H9 (cell line): ENCODE results near the gene GLRA1. TPM values are rescaled to one million over a fixed set of nuclear protein-coding genes. Genes with fewer than 3 reads are reported as not detected.

Experiments
- DNase-seq: peaks from one replicate; pipeline ENCODE4 v3.0.0-alpha.2; 2017
- H2AFZ ChIP-seq: one replicate; pipeline ENCODE4 v1.6.1; 2013; ENCODE audit warnings: mild to moderate bottlenecking, low read length, control low read depth, moderate library complexity
- H2AK5ac ChIP-seq: 2 replicates; pipeline ENCODE4 v1.6.1; 2013; ENCODE audit warnings: low read length, control low read depth, mixed read lengths; ENCODE audit not compliant: insufficient read length
- H2BK120ac ChIP-seq: one replicate; pipeline ENCODE4 v1.6.1; 2013; ENCODE audit warnings: low read depth, mild to moderate bottlenecking, low read length, control low read depth, inconsistent platforms; ENCODE audit not compliant: poor library complexity, severe bottlenecking
- H2BK12ac ChIP-seq: 2 replicates; pipeline ENCODE4 v1.6.1; 2013; ENCODE audit warnings: low read length, control low read depth, mixed read lengths, low read depth; ENCODE audit not compliant: insufficient read length
- H2BK15ac ChIP-seq: 2 replicates; pipeline ENCODE4 v1.6.1; 2013; ENCODE audit warnings: low read depth, low read length, control low read depth
- H2BK20ac ChIP-seq: one replicate; pipeline ENCODE4 v1.6.1; 2013; ENCODE audit warnings: low read depth, mild to moderate bottlenecking, low read length, control low read depth, inconsistent platforms; ENCODE audit not compliant: poor library complexity, severe bottlenecking
- H2BK5ac ChIP-seq: 2 replicates; pipeline ENCODE4 v1.6.1; 2013; ENCODE audit warnings: low read length, control low read depth, mixed read lengths; ENCODE audit not compliant: insufficient read length
- H3K14ac ChIP-seq: 2 replicates; pipeline ENCODE4 v1.6.1; 2013; ENCODE audit warnings: low read length, control low read depth; ENCODE audit not compliant: insufficient read depth
- H3K18ac ChIP-seq: 2 replicates; pipeline ENCODE4 v1.6.1; 2013; ENCODE audit warnings: low read depth, mild to moderate bottlenecking, mixed read lengths, low read length, control low read depth; ENCODE audit not compliant: insufficient read length
- H3K23ac ChIP-seq: 2 replicates; pipeline ENCODE4 v1.6.1; 2013; ENCODE audit warnings: low read length, control low read depth, mixed read lengths, low read depth; ENCODE audit not compliant: insufficient read length
- H3K23me2 ChIP-seq: 2 replicates; pipeline ENCODE4 v1.6.1; 2013; ENCODE audit warnings: low read depth, mild to moderate bottlenecking, mixed read lengths, low read length, control low read depth; ENCODE audit not compliant: insufficient read length, poor library complexity, severe bottlenecking
- H3K27ac ChIP-seq: 2 replicates; pipeline ENCODE4 v1.5.1; 2013; ENCODE audit warnings: low read length, control low read depth, mixed read lengths, low read depth; ENCODE audit not compliant: insufficient read length
- H3K27me3 ChIP-seq: 2 replicates; pipeline ENCODE4 v1.6.1; 2013; ENCODE audit warnings: low read length, control low read depth, inconsistent platforms; ENCODE audit not compliant: insufficient read depth
- H3K4ac ChIP-seq: 2 replicates; pipeline ENCODE4 v1.6.1; 2013; ENCODE audit warnings: low read depth, mild to moderate bottlenecking, control low read depth, inconsistent platforms, low read length, moderate library complexity
- H3K4me1 ChIP-seq: 2 replicates; pipeline ENCODE4 v1.6.1; 2013; ENCODE audit warnings: low read length, control low read depth, inconsistent platforms; ENCODE audit not compliant: insufficient read depth
- H3K4me2 ChIP-seq: 2 replicates; pipeline ENCODE4 v1.6.1; 2013; ENCODE audit warnings: low read length, control low read depth, mixed read lengths; ENCODE audit not compliant: insufficient read length, insufficient read depth
- H3K56ac ChIP-seq: 2 replicates; pipeline ENCODE4 v1.6.1; 2013; ENCODE audit warnings: low read depth, mild to moderate bottlenecking, mixed read lengths, low read length, control low read depth; ENCODE audit not compliant: insufficient read length
- H3K79me1 ChIP-seq: 2 replicates; pipeline ENCODE4 v1.6.1; 2013; ENCODE audit warnings: low read depth, mild to moderate bottlenecking, moderate library complexity, low read length, control low read depth, inconsistent platforms; ENCODE audit not compliant: insufficient read depth, poor library complexity, severe bottlenecking
- H3K79me2 ChIP-seq: 2 replicates; pipeline ENCODE4 v1.6.1; 2013; ENCODE audit warnings: low read length, control low read depth, inconsistent platforms; ENCODE audit not compliant: insufficient read depth
- H3K9ac ChIP-seq: 2 replicates; pipeline ENCODE4 v1.6.1; 2013; ENCODE audit warnings: low read length, control low read depth, mixed read lengths; ENCODE audit not compliant: insufficient read length; ENCODE audit errors: extremely low read depth
- H3K9me3 ChIP-seq: one replicate; pipeline ENCODE4 v1.6.1; 2013; ENCODE audit warnings: low read depth, low read length, inconsistent platforms; ENCODE audit not compliant: control insufficient read depth
- H3T11ph ChIP-seq: one replicate; pipeline ENCODE4 v1.6.1; 2013; ENCODE audit warnings: mild to moderate bottlenecking, low read length, control low read depth, inconsistent platforms
- H4K20me1 ChIP-seq: one replicate; pipeline ENCODE4 v1.6.1; 2013; ENCODE audit not compliant: control insufficient read depth, insufficient read length, insufficient read depth
- H4K5ac ChIP-seq: 2 replicates; pipeline ENCODE4 v1.6.1; 2013; ENCODE audit warnings: low read depth, mild to moderate bottlenecking, mixed read lengths, low read length, control low read depth; ENCODE audit not compliant: insufficient read length
- H4K8ac ChIP-seq: replicated peaks from 2 replicates; pipeline ENCODE4 v1.6.1; 2013; ENCODE audit warnings: low read length, control low read depth, mixed read lengths, low read depth; ENCODE audit not compliant: insufficient read length
- H4K91ac ChIP-seq: 2 replicates; pipeline ENCODE4 v1.6.1; 2013; ENCODE audit warnings: low read depth, mild to moderate bottlenecking, moderate library complexity, mixed read lengths, low read length, control low read depth; ENCODE audit not compliant: insufficient read length
- H3K27ac Mint-ChIP-seq, 3 experiments: 2 replicates in 2 of 3; 3 replicates in 1 of 3; pipeline ENCODE4 v1.8.0; 2020 to 2021; ENCODE audit warnings: mixed read lengths in 3 of 3, mild to moderate bottlenecking in 1 of 3, moderate library complexity in 1 of 3
- H3K27me3 Mint-ChIP-seq: 2 replicates; pipeline ENCODE4 v1.8.0; 2021; ENCODE audit warnings: low read depth, mild to moderate bottlenecking, moderate library complexity, mixed read lengths
- H3K36me3 Mint-ChIP-seq, 3 experiments: 2 replicates in 2 of 3; 3 replicates in 1 of 3; pipeline ENCODE4 v1.8.0; 2020 to 2021; ENCODE audit warnings: low read depth in 3 of 3, mixed read lengths in 3 of 3; ENCODE audit not compliant: insufficient read depth in 1 of 3
- H3K4me1 Mint-ChIP-seq, 2 experiments: 2 replicates each; pipeline ENCODE4 v1.8.0; 2020; ENCODE audit warnings: mixed read lengths in 2 of 2
- H3K4me3 Mint-ChIP-seq, 2 experiments: 2 replicates in 1 of 2; 3 replicates in 1 of 2; pipeline ENCODE4 v1.8.0; 2020 to 2021; ENCODE audit warnings: mild to moderate bottlenecking in 2 of 2, mixed read lengths in 2 of 2, moderate library complexity in 1 of 2
- H3K9me3 Mint-ChIP-seq, 2 experiments: 2 replicates in 1 of 2; 3 replicates in 1 of 2; pipeline ENCODE4 v1.8.0; 2020; ENCODE audit warnings: mild to moderate bottlenecking in 2 of 2, mixed read lengths in 2 of 2, moderate library complexity in 1 of 2
- WGBS: extraction: QIAGEN DNeasy Blood & Tissue Kit; methylation state at CpG from one replicate; pipeline ENCODE4 v1.1.7; 2013; ENCODE audit warnings: missing lambda C conversion rate, low lambda C conversion rate, mixed read lengths; ENCODE audit not compliant: insufficient read length; ENCODE audit errors: extremely low coverage; 5-methylcytosine and 5-hydroxymethylcytosine counted together
- total RNA-seq: library from RNA; stranded (reverse); gene quantifications from 2 replicates; pipeline ENCODE4 v1.2.1, GENCODE V29; 2021
- TF ChIP-seq, protein P1 (sequence below): fragments of 200-600 bp; sonication (generic); conservative IDR thresholded peaks from 3 replicates; pipeline ENCODE4 v1.8.0; 2021; ENCODE audit warnings: antibody characterized with exemption, mild to moderate bottlenecking

The GLRA1 gene
- total RNA-seq, 1 experiment from 2014 or later, result not detected

GRCh38 chr5:151775025-151775606 is 149.5 kb downstream of the GLRA1 start:
- peaks cover 73% of the 10 kb centered on the region for H3K79me2 ChIP-seq
- H3K4ac ChIP-seq, result no peak overlapping the region
- DNase-seq, result no peak
- no peak overlapping the region for H4K8ac ChIP-seq
- H3K14ac ChIP-seq, result no peak overlapping the region
- TF ChIP-seq, protein P1, sequence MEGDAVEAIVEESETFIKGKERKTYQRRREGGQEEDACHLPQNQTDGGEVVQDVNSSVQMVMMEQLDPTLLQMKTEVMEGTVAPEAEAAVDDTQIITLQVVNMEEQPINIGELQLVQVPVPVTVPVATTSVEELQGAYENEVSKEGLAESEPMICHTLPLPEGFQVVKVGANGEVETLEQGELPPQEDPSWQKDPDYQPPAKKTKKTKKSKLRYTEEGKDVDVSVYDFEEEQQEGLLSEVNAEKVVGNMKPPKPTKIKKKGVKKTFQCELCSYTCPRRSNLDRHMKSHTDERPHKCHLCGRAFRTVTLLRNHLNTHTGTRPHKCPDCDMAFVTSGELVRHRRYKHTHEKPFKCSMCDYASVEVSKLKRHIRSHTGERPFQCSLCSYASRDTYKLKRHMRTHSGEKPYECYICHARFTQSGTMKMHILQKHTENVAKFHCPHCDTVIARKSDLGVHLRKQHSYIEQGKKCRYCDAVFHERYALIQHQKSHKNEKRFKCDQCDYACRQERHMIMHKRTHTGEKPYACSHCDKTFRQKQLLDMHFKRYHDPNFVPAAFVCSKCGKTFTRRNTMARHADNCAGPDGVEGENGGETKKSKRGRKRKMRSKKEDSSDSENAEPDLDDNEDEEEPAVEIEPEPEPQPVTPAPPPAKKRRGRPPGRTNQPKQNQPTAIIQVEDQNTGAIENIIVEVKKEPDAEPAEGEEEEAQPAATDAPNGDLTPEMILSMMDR, result no peak
- no peak overlapping the region for H2BK20ac ChIP-seq
- H3T11ph ChIP-seq, result no peak overlapping the region
- H4K91ac ChIP-seq, result no peak overlapping the region
- H3K9ac ChIP-seq, result no peak overlapping the region
- H3K79me1 ChIP-seq, result no peaks in the 10 kb centered on the region
- WGBS, result no CpG with 5 or more reads among the region's 3 CpGs
- H3K18ac ChIP-seq, result no peak overlapping the region
- peak overlapping the region; percentile 36 for H3K4me2 ChIP-seq
- H3K27ac ChIP-seq, result no peak overlapping the region
- H3K23ac ChIP-seq, result no peak overlapping the region
- Mint-ChIP-seq H3K27ac (peak overlapping the region in 2 of 3 experiments; percentile 7 to 50; a peak in 3 of 7 replicates), H3K27me3 (no peaks in the 10 kb centered on the region), H3K4me1 (peaks cover 57 to 61% of the 10 kb centered on the region in 2 experiments), H3K36me3 (peaks cover 30 to 47% (median 40%) of the 10 kb centered on the region in 3 experiments; a peak in 6 of 7 replicates), H3K4me3 (peak overlapping the region; percentile 39 to 94), H3K9me3 (no peaks in the 10 kb centered on the region)
- no peaks in the 10 kb centered on the region for H3K27me3 ChIP-seq
- H3K23me2 ChIP-seq, result peaks cover 20% of the 10 kb centered on the region
- H4K20me1 ChIP-seq, result no peaks in the 10 kb centered on the region
- no peak overlapping the region for H2BK5ac ChIP-seq
- H4K5ac ChIP-seq, result no peak overlapping the region
- H2AK5ac ChIP-seq, result no peak overlapping the region
- no peaks in the 10 kb centered on the region for H3K9me3 ChIP-seq
- no peak overlapping the region for H2BK120ac ChIP-seq
- no peak overlapping the region for H3K56ac ChIP-seq
- H2BK12ac ChIP-seq, result no peak overlapping the region
- no peak overlapping the region for H2BK15ac ChIP-seq
- no peaks in the 10 kb centered on the region; the same call in 1 of the 2 replicates for H3K4me1 ChIP-seq
- H2AFZ ChIP-seq, result no peak overlapping the region
